ENCODE data around the gene DGKH.
A peak's percentile ranks its signal among the peaks of the same experiment; 100 is the strongest.

DGKH gene

GRCh38 chr13:42177189-42177588, 128.7 kb downstream of the DGKH start:
- no peak overlapping the region for H3K18ac ChIP-seq (ENCODE audit: low read length)

GRCh38 chr13:42181381-42181953, 133.0 kb downstream of the DGKH start:
- Histone ChIP-seq H3K9ac (ENCODE audit: low read depth, low read length, poor library complexity) (no peak overlapping the region), H3K36me3 (replicated peaks in 1 of 2; ENCODE audit: control insufficient read depth in 2 of 2, insufficient read depth in 2 of 2, low read length in 2 of 2) (peaks cover 5 to 42% of the 10 kb centered on the region in 2 donors), H2AK5ac (ENCODE audit: low read depth, low read length) (no peak overlapping the region), H3K4me2 (ENCODE audit: insufficient read depth, low read length, poor library complexity, severe bottlenecking) (no peak overlapping the region), H3K23ac (ENCODE audit: low read depth, low read length, poor library complexity) (no peak overlapping the region), H3K79me1 (ENCODE audit: low read depth, low read length) (no peaks in the 10 kb centered on the region), H2BK15ac (ENCODE audit: low read length) (no peak overlapping the region), H4K91ac (ENCODE audit: low read depth, low read length, poor library complexity) (no peak overlapping the region), H3K4ac (ENCODE audit: low read length) (no peak overlapping the region), H3K14ac (ENCODE audit: low read length) (no peak overlapping the region), H3K4me1 (ENCODE audit: control insufficient read depth in 2 of 2, insufficient read depth in 1 of 2, low read depth in 1 of 2, low read length in 2 of 2) (no peaks in the 10 kb centered on the region), H2BK12ac (ENCODE audit: low read length) (no peak overlapping the region), H2BK5ac (ENCODE audit: low read length) (no peak overlapping the region), H3K27ac (replicated peaks; ENCODE audit: low read length) (no peak overlapping the region), H2BK120ac (ENCODE audit: low read depth, low read length) (no peak overlapping the region), H3K27me3 (ENCODE audit: control insufficient read depth in 3 of 3, insufficient read depth in 3 of 3, low read depth in 1 of 3, low read length in 3 of 3) (no peaks in the 10 kb centered on the region), H3K9me3 (replicated peaks in 1 of 2; ENCODE audit: control insufficient read depth in 2 of 2, insufficient read depth in 1 of 2, low read depth in 1 of 2, low read length in 2 of 2) (no peaks in the 10 kb centered on the region), H2AFZ (ENCODE audit: low read length) (no peak overlapping the region), H4K8ac (ENCODE audit: low read depth, low read length) (peak overlapping the region; percentile 48), H3K18ac (ENCODE audit: low read length) (peak overlapping the region; percentile 71), H3K4me3 (ENCODE audit: low read length in 2 of 2) (peak overlapping the region in 1 of 2 donors; percentile 1)
- WGBS, 2 donors (ENCODE audit: extremely low coverage in 2 of 2, insufficient read length in 2 of 2, insufficient replicate concordance in 1 of 2) = no CpG with 5 or more reads among the region's 2 CpGs
- no peak for DNase-seq (ENCODE audit: low spot score)

More at GRCh38 chr13:42177189-42177588, 128.7 kb downstream of the DGKH start:
- H3K4me2 ChIP-seq (ENCODE audit: insufficient read depth, low read length, poor library complexity, severe bottlenecking) = no peak overlapping the region
- no peaks in the 10 kb centered on the region for H3K4me1 ChIP-seq (ENCODE audit: control insufficient read depth in 2 of 2, insufficient read depth in 1 of 2, low read depth in 1 of 2, low read length in 2 of 2)
- no peak overlapping the region for H4K91ac ChIP-seq (ENCODE audit: low read depth, low read length, poor library complexity)
- H2BK12ac ChIP-seq (ENCODE audit: low read length) = no peak overlapping the region
- H3K14ac ChIP-seq (ENCODE audit: low read length) = no peak overlapping the region
- H2BK15ac ChIP-seq (ENCODE audit: low read length) = no peak overlapping the region
- H3K27ac ChIP-seq (replicated peaks; ENCODE audit: low read length) = no peak overlapping the region
- H3K36me3 ChIP-seq (replicated peaks in 1 of 2; ENCODE audit: control insufficient read depth in 2 of 2, insufficient read depth in 2 of 2, low read length in 2 of 2) = peaks cover 5 to 66% of the 10 kb centered on the region in 2 donors
- no peak overlapping the region for H2AFZ ChIP-seq (ENCODE audit: low read length)
- H3K23ac ChIP-seq (ENCODE audit: low read depth, low read length, poor library complexity) = no peak overlapping the region
- H2AK5ac ChIP-seq (ENCODE audit: low read depth, low read length) = no peak overlapping the region
- H3K9ac ChIP-seq (ENCODE audit: low read depth, low read length, poor library complexity) = no peak overlapping the region
- no peaks in the 10 kb centered on the region for H3K27me3 ChIP-seq (ENCODE audit: control insufficient read depth in 3 of 3, insufficient read depth in 3 of 3, low read depth in 1 of 3, low read length in 3 of 3)
- H3K79me1 ChIP-seq (ENCODE audit: low read depth, low read length) = no peaks in the 10 kb centered on the region
- no peaks in the 10 kb centered on the region for H3K9me3 ChIP-seq (replicated peaks in 1 of 2; ENCODE audit: control insufficient read depth in 2 of 2, insufficient read depth in 1 of 2, low read depth in 1 of 2, low read length in 2 of 2)
- H3K4me3 ChIP-seq (ENCODE audit: low read length in 2 of 2) = no peak overlapping the region
- no peak overlapping the region for H2BK5ac ChIP-seq (ENCODE audit: low read length)
- no CpG with 5 or more reads among the region's 1 CpG for WGBS, 2 donors (ENCODE audit: extremely low coverage in 2 of 2, insufficient read length in 2 of 2, insufficient replicate concordance in 1 of 2)
- no peak overlapping the region for H4K8ac ChIP-seq (ENCODE audit: low read depth, low read length)
- H3K4ac ChIP-seq (ENCODE audit: low read length) = no peak overlapping the region
- H2BK120ac ChIP-seq (ENCODE audit: low read depth, low read length) = no peak overlapping the region
- no peak for DNase-seq (ENCODE audit: low spot score)

- no CpG with 5 or more reads among the region's 7 CpGs for WGBS, 2 donors (ENCODE audit: extremely low coverage in 2 of 2, insufficient read length in 2 of 2, insufficient replicate concordance in 1 of 2)
- no peaks in the 10 kb centered on the region for H3K27me3 ChIP-seq (ENCODE audit: control insufficient read depth in 3 of 3, insufficient read depth in 3 of 3, low read depth in 1 of 3, low read length in 3 of 3)
These were observed 140.6 kb downstream of the DGKH start for GRCh38 chr13:42189061-42189460.

DNA sequence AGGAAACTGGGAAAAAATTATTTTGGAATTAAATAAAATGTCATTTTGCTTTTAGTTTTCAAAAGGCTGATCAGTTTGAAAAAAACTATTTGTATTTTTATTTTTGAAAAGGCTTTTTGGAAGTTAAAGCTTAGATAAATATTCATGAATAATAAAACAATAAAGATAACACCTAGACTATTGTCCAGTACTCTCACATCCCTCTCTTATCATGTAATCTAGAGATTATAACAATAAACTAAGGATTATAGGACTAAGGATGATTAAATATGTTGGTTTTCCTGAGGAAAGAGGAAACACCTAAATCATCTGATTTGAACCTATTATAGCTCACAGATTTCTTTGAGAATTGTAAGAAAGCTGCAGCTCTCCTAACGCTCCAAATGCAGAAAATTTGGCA, 142.1 kb downstream of the DGKH start:
- H2BK15ac ChIP-seq (ENCODE audit: low read length) = no peak overlapping the region
- H3K23ac ChIP-seq (ENCODE audit: low read depth, low read length, poor library complexity) = no peak overlapping the region
- H3K4me1 ChIP-seq (ENCODE audit: control insufficient read depth in 2 of 2, insufficient read depth in 1 of 2, low read depth in 1 of 2, low read length in 2 of 2) = peaks cover 0 to 2% of the 10 kb centered on the region in 2 donors
- DNase-seq (ENCODE audit: low spot score) = no peak
- H4K91ac ChIP-seq (ENCODE audit: low read depth, low read length, poor library complexity) = no peak overlapping the region
- H3K4ac ChIP-seq (ENCODE audit: low read length) = no peak overlapping the region
- no peak overlapping the region for H2BK120ac ChIP-seq (ENCODE audit: low read depth, low read length)
- no peak overlapping the region for H3K9ac ChIP-seq (ENCODE audit: low read depth, low read length, poor library complexity)
- no peak overlapping the region for H2AK5ac ChIP-seq (ENCODE audit: low read depth, low read length)
- no peak overlapping the region for H3K4me2 ChIP-seq (ENCODE audit: insufficient read depth, low read length, poor library complexity, severe bottlenecking)
- H3K18ac ChIP-seq (ENCODE audit: low read length) = no peak overlapping the region
- no peaks in the 10 kb centered on the region for H3K27me3 ChIP-seq (ENCODE audit: control insufficient read depth in 3 of 3, insufficient read depth in 3 of 3, low read depth in 1 of 3, low read length in 3 of 3)
- no peak overlapping the region for H2BK12ac ChIP-seq (ENCODE audit: low read length)
- H2BK5ac ChIP-seq (ENCODE audit: low read length) = no peak overlapping the region
- no peak overlapping the region for H2AFZ ChIP-seq (ENCODE audit: low read length)
- peaks cover 4 to 75% of the 10 kb centered on the region in 2 donors for H3K36me3 ChIP-seq (replicated peaks in 1 of 2; ENCODE audit: control insufficient read depth in 2 of 2, insufficient read depth in 2 of 2, low read length in 2 of 2)
- H3K9me3 ChIP-seq (replicated peaks in 1 of 2; ENCODE audit: control insufficient read depth in 2 of 2, insufficient read depth in 1 of 2, low read depth in 1 of 2, low read length in 2 of 2) = no peaks in the 10 kb centered on the region
- no CpG with 5 or more reads among the region's 1 CpG for WGBS, 2 donors (ENCODE audit: extremely low coverage in 2 of 2, insufficient read length in 2 of 2, insufficient replicate concordance in 1 of 2)
- no peak overlapping the region for H3K14ac ChIP-seq (ENCODE audit: low read length)
- H3K4me3 ChIP-seq (ENCODE audit: low read length in 2 of 2) = no peak overlapping the region
- no peak overlapping the region for H4K8ac ChIP-seq (ENCODE audit: low read depth, low read length)
- H3K27ac ChIP-seq (replicated peaks; ENCODE audit: low read length) = no peak overlapping the region
- H3K79me1 ChIP-seq (ENCODE audit: low read depth, low read length) = no peaks in the 10 kb centered on the region

More at GRCh38 chr13:42189061-42189460, 140.6 kb downstream of the DGKH start:
- Histone ChIP-seq H3K23ac (ENCODE audit: low read depth, low read length, poor library complexity) (no peak overlapping the region), H4K8ac (ENCODE audit: low read depth, low read length) (no peak overlapping the region), H4K91ac (ENCODE audit: low read depth, low read length, poor library complexity) (no peak overlapping the region), H3K14ac (ENCODE audit: low read length) (no peak overlapping the region), H3K4me1 (ENCODE audit: control insufficient read depth in 2 of 2, insufficient read depth in 1 of 2, low read depth in 1 of 2, low read length in 2 of 2) (peaks cover 0 to 2% of the 10 kb centered on the region in 2 donors), H3K9ac (ENCODE audit: low read depth, low read length, poor library complexity) (no peak overlapping the region), H3K4me2 (ENCODE audit: insufficient read depth, low read length, poor library complexity, severe bottlenecking) (no peak overlapping the region), H2BK15ac (ENCODE audit: low read length) (no peak overlapping the region), H3K4ac (ENCODE audit: low read length) (no peak overlapping the region), H2AFZ (ENCODE audit: low read length) (no peak overlapping the region), H2BK12ac (ENCODE audit: low read length) (no peak overlapping the region), H3K9me3 (replicated peaks in 1 of 2; ENCODE audit: control insufficient read depth in 2 of 2, insufficient read depth in 1 of 2, low read depth in 1 of 2, low read length in 2 of 2) (no peaks in the 10 kb centered on the region), H3K36me3 (replicated peaks in 1 of 2; ENCODE audit: control insufficient read depth in 2 of 2, insufficient read depth in 2 of 2, low read length in 2 of 2) (peaks cover 4 to 63% of the 10 kb centered on the region in 2 donors), H2BK120ac (ENCODE audit: low read depth, low read length) (no peak overlapping the region), H2AK5ac (ENCODE audit: low read depth, low read length) (no peak overlapping the region), H3K79me1 (ENCODE audit: low read depth, low read length) (no peaks in the 10 kb centered on the region), H3K18ac (ENCODE audit: low read length) (no peak overlapping the region), H3K27ac (replicated peaks; ENCODE audit: low read length) (no peak overlapping the region), H3K4me3 (ENCODE audit: low read length in 2 of 2) (no peak overlapping the region), H2BK5ac (ENCODE audit: low read length) (no peak overlapping the region)
- no peak for DNase-seq (ENCODE audit: low spot score)

Data from neuronal stem cell (in vitro differentiated cells).